ENCODE measurements around the gene PLAAT2. TPM values are rescaled to one million over a fixed set of nuclear protein-coding genes. Genes with fewer than 3 reads are reported as not detected.

Gene PLAAT2
- total RNA-seq, 2 donors from 2014 or later, result not detected

DNA sequence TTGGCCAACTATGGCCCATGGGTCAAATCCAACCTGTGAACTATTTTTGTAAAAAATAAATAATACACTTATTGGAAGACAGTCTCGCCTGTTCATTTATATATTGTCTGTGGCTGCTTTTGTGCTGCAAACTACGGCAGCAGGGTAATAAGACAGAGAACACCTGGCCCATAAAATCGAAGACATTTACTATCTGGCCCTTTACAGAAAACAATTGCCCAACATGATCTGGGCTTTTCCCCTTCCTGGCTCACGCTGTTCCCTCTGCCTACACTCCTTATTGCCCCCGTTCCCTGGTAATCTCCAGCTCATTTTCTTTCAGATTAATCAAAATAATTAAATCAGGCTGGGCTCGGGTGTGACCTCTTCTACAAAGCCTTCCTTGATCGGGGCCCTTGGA lies 5.6 kb downstream of the PLAAT2 start:
- Histone ChIP-seq H3K4me1 (ENCODE audit: control insufficient read depth, insufficient read depth, low read length) (no peaks in the 10 kb centered on the region), H3K9me3 (ENCODE audit: control insufficient read depth, low read length) (no peaks in the 10 kb centered on the region), H3K36me3 (ENCODE audit: control insufficient read depth, insufficient read depth, low read length) (no peaks in the 10 kb centered on the region), H3K9ac (ENCODE audit: extremely low read depth, low read length, poor library complexity, severe bottlenecking) (no peak overlapping the region), H3K4me3 (ENCODE audit: low read length) (no peak overlapping the region), H3K27ac (ENCODE audit: low read depth, low read length) (no peak overlapping the region), H3K27me3 (ENCODE audit: control insufficient read depth, insufficient read depth, low read length, poor library complexity, severe bottlenecking) (no peaks in the 10 kb centered on the region)
- H3K4me3 Mint-ChIP-seq, result no peak overlapping the region
- no peak overlapping the region for H3K27ac Mint-ChIP-seq
- no peaks in the 10 kb centered on the region for H3K9me3 Mint-ChIP-seq
- no peaks in the 10 kb centered on the region for H3K27me3 Mint-ChIP-seq (ENCODE audit: insufficient read depth)
- 92 to 96% methylated on average over 6 to 7 of the region's 7 CpGs for WGBS, 2 experiments (ENCODE audit: insufficient coverage in 1 of 2, insufficient read length in 1 of 2)
- DNase-seq, result no peak
- peaks cover 22% of the 10 kb centered on the region for H3K4me1 Mint-ChIP-seq
- H3K36me3 Mint-ChIP-seq (ENCODE audit: low read depth), result no peaks in the 10 kb centered on the region
- TF ChIP-seq, protein P1, sequence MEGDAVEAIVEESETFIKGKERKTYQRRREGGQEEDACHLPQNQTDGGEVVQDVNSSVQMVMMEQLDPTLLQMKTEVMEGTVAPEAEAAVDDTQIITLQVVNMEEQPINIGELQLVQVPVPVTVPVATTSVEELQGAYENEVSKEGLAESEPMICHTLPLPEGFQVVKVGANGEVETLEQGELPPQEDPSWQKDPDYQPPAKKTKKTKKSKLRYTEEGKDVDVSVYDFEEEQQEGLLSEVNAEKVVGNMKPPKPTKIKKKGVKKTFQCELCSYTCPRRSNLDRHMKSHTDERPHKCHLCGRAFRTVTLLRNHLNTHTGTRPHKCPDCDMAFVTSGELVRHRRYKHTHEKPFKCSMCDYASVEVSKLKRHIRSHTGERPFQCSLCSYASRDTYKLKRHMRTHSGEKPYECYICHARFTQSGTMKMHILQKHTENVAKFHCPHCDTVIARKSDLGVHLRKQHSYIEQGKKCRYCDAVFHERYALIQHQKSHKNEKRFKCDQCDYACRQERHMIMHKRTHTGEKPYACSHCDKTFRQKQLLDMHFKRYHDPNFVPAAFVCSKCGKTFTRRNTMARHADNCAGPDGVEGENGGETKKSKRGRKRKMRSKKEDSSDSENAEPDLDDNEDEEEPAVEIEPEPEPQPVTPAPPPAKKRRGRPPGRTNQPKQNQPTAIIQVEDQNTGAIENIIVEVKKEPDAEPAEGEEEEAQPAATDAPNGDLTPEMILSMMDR (conservative IDR thresholded peaks at IDR 0.05), result no peak

DNA sequence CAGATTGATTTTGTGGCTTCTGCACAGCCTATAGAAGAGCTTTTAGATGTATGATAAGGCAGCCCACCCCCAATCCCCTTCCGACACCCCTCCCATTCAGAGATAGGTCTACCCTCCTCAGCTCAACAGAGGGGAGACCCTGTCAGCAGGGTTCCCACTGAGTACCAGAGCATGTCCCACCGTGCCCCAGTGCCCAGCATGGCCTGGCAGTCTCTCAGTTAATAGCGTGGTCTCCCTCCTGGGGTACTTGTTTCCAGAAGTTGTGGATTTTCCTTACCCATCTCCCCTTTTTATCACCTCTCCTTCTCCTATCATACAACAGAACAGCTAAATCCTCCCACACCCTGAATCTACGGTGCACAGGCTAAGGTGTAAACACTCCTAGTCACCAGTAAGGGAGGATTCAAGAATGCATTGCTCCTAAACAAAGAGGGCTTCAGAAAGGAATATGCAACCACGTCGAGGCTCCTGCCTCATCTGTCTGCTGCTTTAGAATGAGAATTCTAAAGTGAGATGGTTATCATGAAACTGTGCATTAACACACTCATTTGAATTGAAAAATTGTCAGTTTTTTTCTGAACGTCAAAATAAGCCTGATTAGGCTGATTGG lies 6.7 kb downstream of the PLAAT2 start:
- Histone ChIP-seq H3K27me3 (ENCODE audit: control insufficient read depth, insufficient read depth, low read length, poor library complexity, severe bottlenecking) (no peaks in the 10 kb centered on the region), H3K9me3 (ENCODE audit: control insufficient read depth, low read length) (no peaks in the 10 kb centered on the region), H3K4me3 (ENCODE audit: low read length) (no peak overlapping the region), H3K4me1 (ENCODE audit: control insufficient read depth, insufficient read depth, low read length) (no peaks in the 10 kb centered on the region), H3K27ac (ENCODE audit: low read depth, low read length) (no peak overlapping the region), H3K9ac (ENCODE audit: extremely low read depth, low read length, poor library complexity, severe bottlenecking) (no peak overlapping the region), H3K36me3 (ENCODE audit: control insufficient read depth, insufficient read depth, low read length) (no peaks in the 10 kb centered on the region)
- no peak for DNase-seq
- Mint-ChIP-seq H3K27ac (no peak overlapping the region), H3K4me1 (peaks cover 22% of the 10 kb centered on the region), H3K36me3 (ENCODE audit: low read depth) (no peaks in the 10 kb centered on the region), H3K27me3 (ENCODE audit: insufficient read depth) (no peaks in the 10 kb centered on the region), H3K9me3 (no peaks in the 10 kb centered on the region), H3K4me3 (no peak overlapping the region)
- TF ChIP-seq, protein P1 (conservative IDR thresholded peaks at IDR 0.05), result no peak
- WGBS, 2 experiments (ENCODE audit: insufficient coverage in 1 of 2, insufficient read length in 1 of 2), result 69 to 81% methylated on average over 6 to 7 of the region's 7 CpGs

DNA sequence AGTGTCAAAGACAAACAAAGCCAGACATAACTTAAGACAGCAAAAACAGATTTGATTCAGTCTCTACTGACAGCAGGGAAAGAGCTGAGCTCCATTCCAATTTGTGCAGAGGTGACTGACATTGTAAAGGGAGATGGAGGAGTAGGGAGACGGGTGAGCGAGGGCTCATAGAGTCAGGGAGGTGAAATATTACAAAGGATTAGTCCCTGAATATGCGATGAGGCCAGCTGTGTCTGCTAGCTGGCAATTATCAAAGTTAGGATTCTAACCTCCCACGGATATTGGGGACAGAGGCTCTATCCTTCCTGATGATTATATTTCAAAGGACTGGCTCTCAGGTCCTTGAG lies 8.3 kb downstream of the PLAAT2 start:
- no peaks in the 10 kb centered on the region for H3K9me3 ChIP-seq (ENCODE audit: control insufficient read depth, low read length)
- Mint-ChIP-seq H3K9me3 (peaks cover 4% of the 10 kb centered on the region), H3K27ac (no peak overlapping the region), H3K4me1 (peaks cover 22% of the 10 kb centered on the region), H3K36me3 (ENCODE audit: low read depth) (no peaks in the 10 kb centered on the region), H3K4me3 (no peak overlapping the region), H3K27me3 (ENCODE audit: insufficient read depth) (no peaks in the 10 kb centered on the region)
- no peaks in the 10 kb centered on the region for H3K4me1 ChIP-seq (ENCODE audit: control insufficient read depth, insufficient read depth, low read length)
- peak overlapping the region; percentile 38 for H3K27ac ChIP-seq (ENCODE audit: low read depth, low read length)
- no peak overlapping the region for H3K9ac ChIP-seq (ENCODE audit: extremely low read depth, low read length, poor library complexity, severe bottlenecking)
- no peak overlapping the region for H3K4me3 ChIP-seq (ENCODE audit: low read length)
- TF ChIP-seq, protein P1 (conservative IDR thresholded peaks at IDR 0.05), result no peak
- DNase-seq, result no peak
- no peaks in the 10 kb centered on the region for H3K27me3 ChIP-seq (ENCODE audit: control insufficient read depth, insufficient read depth, low read length, poor library complexity, severe bottlenecking)
- 36 to 83% methylated on average over 2 to 4 of the region's 4 CpGs for WGBS, 2 experiments (ENCODE audit: insufficient coverage in 1 of 2, insufficient read length in 1 of 2)
- H3K36me3 ChIP-seq (ENCODE audit: control insufficient read depth, insufficient read depth, low read length), result no peaks in the 10 kb centered on the region

Measured in endodermal cell (in vitro differentiated cells).